DMS79 treated with DMSO at 0.1 percent for 48 hours (cell line): ENCODE data around the gene NT5C2.

ENCODE experiments used
- DNase-seq: peaks from one replicate; lab custom pipeline; 2025; lab: John Stamatoyannopoulos, UW

NT5C2 gene

DNA sequence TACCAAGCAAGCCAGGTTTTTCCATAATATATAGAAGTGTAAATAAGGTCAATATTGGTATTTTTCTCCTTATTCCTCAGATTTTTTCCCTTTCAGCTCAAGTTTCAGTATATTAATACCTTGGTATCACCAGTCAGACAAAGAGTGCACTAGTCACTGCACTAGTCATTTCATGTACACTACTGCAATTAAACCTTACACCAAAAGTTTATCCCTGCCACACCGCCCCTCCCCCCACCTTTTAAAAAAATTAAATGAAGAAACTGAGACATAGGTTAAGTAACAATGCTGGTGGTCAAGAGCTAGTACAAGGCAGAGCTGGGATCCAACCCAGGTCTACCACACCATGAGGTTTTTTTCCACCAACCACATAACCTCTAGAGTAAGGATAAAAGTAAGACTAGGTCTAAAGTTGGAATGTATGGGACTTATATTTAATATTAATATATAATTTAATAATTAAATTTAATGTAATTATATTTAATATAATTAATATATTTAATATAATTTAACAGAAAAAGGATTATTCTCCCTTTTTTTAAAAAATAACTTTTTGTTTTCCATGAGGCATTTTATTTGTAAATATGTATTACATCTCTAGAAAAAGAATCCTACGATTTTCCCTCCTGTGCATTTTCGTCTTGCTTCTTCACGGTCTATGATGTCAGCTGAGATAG lies 68.5 kb downstream of the NT5C2 start:
- no peak for DNase-seq

DNA sequence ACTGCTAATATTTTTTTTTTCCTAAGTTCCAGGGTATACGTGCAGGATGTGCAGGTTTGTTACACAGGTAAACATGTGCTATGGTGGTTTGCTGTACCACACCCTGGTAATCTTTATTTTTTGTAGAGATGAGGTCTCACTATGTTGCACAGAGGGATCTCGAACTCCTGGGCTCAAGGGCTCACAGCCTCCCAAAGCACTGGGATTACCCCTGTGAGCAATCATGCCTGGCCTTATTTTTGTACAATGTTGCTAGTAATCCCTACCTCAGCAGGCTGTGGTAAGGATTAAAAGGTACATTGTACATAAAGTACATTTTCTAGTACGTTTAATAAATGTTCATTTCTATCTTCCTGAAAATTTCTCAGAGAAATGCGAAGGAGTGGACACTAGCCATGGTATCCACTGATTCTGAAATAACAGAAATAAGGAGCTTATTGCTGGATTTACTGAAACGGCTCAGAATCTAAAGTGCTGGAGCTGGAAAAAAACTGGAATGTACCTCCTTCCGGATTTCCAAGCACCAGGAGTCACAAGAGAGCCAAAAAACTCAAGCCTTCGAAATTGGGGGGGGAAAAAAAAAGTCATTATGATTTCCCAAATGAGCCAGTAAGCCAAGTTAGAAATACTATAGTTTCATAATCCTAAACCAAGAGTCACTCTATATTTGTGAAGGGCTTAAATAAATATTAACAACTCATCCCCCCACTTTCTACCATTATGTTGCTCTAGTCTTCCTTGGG lies 69.6 kb downstream of the NT5C2 start:
- DNase-seq = no peak

GRCh38 chr10:103120977-103121735 lies 71.9 kb downstream of the NT5C2 start:
- DNase-seq = no peak

- no peak for DNase-seq
Measured at GRCh38 chr10:103120546-103120945, 72.5 kb downstream of the NT5C2 start.

GRCh38 chr10:103117247-103117646 lies 75.8 kb downstream of the NT5C2 start:
- no peak for DNase-seq

DNA sequence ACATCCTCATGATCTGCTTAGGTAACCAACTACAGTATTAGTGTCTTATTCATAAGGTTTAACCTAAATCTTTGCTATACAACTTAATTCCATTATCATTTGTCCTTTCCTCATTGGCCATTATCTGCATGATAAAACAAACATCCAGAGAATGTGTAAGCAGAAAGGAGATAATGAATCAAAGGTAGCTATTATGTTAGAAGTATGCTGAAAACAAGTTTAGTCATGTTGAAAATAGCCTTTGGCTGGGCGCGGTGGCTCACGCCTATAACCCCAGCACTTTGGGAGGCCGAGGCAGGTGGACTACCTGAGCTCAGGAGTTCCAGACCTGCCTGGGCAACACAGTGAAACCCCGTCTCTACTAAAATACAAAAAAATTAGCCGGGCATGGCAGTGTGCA lies 78.2 kb downstream of the NT5C2 start:
- DNase-seq = no peak

- no peak for DNase-seq
Measured at GRCh38 chr10:103111918-103112877, 80.9 kb downstream of the NT5C2 start.

GRCh38 chr10:103111031-103111917 lies 81.8 kb downstream of the NT5C2 start:
- DNase-seq = no peak

DNA sequence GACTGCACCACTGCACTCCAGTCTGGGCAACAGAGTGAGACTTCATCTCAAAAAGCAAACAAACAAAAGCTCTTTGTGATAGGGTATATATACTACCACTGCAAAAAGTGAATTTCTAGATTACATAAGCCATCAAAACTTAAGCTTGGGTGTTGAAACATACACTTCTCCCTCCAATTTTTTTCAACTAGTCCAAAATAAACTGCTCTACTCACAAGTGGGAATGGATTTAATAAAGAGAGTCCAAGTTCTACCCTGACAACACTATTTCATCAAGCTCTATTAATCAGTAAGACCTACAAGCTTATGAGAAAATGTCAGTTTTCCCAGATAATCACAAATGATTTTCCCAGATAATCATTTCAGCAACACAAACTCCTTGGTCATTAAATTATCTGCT lies 82.7 kb downstream of the NT5C2 start:
- DNase-seq = no peak

GRCh38 chr10:103109821-103110220 lies 83.3 kb downstream of the NT5C2 start:
- no peak for DNase-seq

DNA sequence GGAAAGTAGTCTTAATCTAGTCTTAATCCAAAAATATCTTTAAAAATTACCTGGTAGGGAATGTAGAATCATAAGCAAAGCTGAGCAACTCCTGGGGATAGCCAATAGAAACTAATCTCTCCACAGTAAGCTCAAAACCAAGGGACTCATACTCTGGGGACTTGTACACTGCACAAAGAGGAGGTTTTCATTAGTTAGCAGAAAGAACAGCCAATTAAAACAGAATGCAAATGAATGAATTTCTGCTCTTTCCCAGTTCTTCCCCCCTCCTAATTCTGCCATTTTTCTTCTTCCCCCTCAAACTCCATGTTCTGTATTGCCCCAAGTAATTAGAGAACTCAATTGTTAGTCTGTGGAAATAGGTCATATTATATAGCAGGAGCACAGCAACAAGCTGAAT lies 86.5 kb downstream of the NT5C2 start:
- DNase-seq = no peak

DNA sequence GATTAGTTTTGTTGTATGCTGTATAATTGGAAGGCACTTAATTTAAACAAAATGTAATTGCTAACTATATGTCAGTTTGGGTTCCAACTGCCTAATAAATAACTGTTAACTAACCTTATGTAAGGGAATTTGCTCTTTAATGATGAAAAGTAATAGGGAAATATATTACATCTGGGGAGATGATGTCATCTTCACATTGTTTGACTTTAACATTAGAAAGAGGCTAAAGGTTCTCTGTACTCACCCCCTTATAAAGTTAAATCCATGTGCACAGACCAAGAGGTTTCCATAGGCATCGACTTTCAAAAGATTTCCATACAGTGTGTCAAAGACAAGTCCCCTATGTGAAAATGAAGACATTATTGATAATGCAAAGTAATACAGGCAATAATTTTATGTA lies 87.6 kb downstream of the NT5C2 start:
- DNase-seq = no peak

DNA sequence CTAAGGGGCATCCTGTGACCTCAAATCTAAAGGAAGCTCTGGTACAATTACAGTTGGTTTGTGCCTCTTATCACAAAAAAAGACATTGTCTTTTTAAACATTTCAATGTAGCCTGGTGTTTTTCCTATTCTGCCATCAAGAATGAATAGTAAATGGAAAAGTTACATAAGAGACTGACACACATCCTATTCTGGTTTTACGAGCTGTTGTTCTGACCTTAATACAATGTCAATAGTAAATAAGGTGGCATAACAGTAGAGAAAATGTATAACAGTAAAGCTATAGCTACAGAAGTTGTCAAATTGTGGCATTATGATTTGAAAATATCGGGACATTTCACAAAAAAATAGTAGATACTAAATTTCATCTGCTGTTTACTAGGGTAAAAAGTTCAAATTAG lies 88.4 kb downstream of the NT5C2 start:
- DNase-seq = no peak

- DNase-seq = no peak
Measured at GRCh38 chr10:103103989-103104388, 89.1 kb downstream of the NT5C2 start.

GRCh38 chr10:103102195-103102594 lies 90.9 kb downstream of the NT5C2 start:
- no peak for DNase-seq

DNA sequence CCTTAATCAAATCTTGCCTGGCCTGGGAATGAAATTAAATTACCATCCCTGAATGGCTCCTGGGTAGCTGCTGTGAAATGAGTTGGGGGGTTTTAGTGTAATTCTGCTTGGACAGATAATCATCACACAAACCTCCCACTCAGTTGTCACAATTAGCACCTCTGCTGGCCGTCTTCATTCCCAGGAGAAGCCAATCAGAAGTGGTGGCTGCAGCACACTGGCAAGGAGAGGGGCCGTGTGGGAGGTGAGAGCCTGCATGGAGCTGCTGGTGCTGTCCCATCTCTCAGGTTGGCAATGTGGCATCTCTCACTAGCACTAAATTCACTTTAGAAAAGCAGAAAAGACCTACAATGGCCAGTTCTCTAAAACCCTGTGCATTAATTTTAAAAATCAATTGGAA lies 92.5 kb downstream of the NT5C2 start:
- no peak for DNase-seq

GRCh38 chr10:103098240-103098639 lies 94.8 kb downstream of the NT5C2 start:
- DNase-seq = no peak

DNA sequence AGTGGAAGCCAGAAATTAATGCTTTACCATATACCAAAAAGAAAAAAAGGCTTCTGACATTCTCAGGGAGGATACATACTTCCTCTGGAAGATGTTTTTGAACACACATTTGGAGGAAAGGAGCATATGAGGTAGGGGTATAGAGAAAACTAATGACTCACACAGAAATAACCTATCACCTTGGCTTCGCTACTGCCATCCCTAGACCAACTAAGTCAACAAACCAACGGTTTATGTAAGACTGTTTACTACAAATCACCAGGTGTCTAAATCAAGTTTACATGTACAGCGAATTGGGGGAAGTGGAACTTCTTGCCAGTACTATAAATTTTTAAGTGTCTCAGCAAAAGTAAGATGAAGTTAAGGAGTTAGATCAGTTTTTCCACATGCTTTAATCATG lies 96.9 kb downstream of the NT5C2 start:
- no peak for DNase-seq

- DNase-seq = no peak
Measured at GRCh38 chr10:103095005-103095404, 98.1 kb downstream of the NT5C2 start.

DNA sequence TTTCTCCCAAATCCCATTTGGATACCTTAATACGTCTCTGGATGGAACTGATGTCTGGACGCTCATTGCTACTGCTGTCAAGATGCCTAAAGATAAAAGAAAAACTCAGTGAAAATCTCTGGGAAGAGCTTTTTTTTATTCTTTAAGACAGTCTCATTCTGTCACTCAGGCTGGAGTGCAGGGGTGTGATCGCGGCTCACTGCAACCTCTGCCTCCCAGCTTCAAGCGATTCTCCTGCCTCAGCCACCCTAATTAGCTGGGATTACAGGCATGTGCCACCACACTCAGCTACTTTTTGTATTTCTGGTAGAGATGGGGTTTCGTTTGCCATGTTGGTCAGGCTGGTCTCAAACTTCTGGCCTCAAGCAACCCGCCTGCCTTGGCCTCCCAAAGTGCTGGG lies 102.2 kb downstream of the NT5C2 start:
- no peak for DNase-seq

DNA sequence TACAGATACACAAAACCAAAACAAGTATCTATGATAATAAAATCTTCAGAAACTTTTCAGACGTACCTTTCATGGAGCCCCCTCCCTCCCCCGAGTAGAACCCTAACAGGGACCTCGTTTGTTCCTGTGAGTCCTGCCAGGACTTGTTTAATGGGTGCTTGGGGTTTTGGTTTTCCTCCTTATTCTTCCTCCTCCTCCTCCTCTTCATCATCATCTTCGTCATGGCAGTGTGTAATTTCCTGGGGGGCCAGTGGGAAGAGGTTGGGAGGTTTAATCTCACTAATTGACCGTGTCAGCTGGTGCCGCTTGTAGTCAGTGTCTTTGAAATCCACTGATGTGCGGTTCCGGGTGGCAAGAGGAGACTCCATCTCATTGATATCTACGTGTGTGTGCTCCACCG lies 103.6 kb downstream of the NT5C2 start:
- DNase-seq = no peak
